Measurements from ENCODE around the gene PHAF1. TPM values are rescaled to one million over a fixed set of nuclear protein-coding genes. Genes with fewer than 3 reads are reported as not detected.

The PHAF1 gene
- total RNA-seq, 1 experiment from 2014 or later = 15.7 TPM

DNA sequence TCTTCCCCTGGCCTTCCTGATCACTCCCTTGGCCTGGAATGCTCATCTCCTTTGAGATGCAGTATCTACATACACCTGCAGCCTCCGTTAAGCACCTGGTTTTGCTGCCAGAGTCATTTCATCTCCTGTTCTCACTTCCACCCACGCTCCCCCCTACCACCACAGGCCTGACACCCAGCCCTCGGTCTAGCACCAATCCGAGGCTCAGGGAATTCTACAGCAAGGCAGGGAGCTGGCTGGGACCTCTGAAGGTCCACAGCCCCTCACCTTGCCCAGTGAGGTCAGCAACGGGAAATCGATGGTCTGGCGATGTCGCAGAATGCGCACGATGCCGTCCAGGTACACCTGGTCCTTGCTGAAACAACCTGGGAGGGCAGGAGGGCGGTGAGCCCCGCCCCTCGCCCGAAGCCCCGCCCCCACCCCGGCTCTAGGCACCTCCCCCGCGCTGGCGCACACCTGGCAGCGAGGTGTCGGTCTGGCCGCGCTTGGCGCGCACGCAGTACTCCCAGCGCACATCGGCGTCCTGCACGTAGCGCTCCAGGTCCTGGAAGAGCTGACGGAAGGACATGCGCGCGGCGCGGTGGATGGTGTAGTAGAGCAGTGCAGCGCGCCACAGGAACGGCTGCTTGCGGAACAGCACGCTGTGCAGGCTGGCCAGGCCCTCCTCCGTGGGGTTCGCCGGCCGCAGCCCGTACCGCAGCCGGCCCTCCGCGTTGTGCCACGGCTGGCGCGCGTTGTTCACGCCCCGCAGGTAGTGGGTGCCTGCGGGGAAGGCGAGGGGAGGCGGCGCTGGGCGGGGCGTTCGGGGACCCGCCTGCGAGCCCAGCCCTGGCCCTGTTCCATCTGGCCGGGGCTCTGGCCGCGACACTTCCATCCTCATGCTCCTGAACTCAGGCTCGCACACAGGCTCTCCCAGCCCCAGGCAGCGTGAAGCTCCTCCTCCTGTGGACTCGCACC, 68.3 kb downstream of the PHAF1 start:
- H3K27ac ChIP-seq (ENCODE audit: low read length) = no peak overlapping the region
- H3K4me1 ChIP-seq (ENCODE audit: control insufficient read depth, insufficient read depth, low read length) = peaks cover 11% of the 10 kb centered on the region; the same call in 1 of the 2 replicates
- H3K27me3 ChIP-seq (ENCODE audit: control insufficient read depth, insufficient read depth, low read length) = no peaks in the 10 kb centered on the region
- no TSS peak for BruUV-seq (replicated peaks)
- DNase-seq (ENCODE audit: low read depth, low spot score) (no peak), ATAC-seq (peak; percentile 55)
- no peaks in the 10 kb centered on the region for H3K9me3 ChIP-seq (ENCODE audit: control insufficient read depth, insufficient read depth, low read depth, low read length)
- ChIA-PET POLR2A (no interaction called here), CTCF (no interaction called here)
- in situ Hi-C loops (cut with HindIII; ENCODE audit: low pct_unique_long_range_greater_than_20kb, low sequenced_read_pairs) = no loop called here
- H3K36me3 ChIP-seq (ENCODE audit: control insufficient read depth, insufficient read depth, low read length) = peaks cover under 1% of the 10 kb centered on the region; the same call in 1 of the 2 replicates
- peak overlapping the region; percentile 38 to 48 for H3K4me3 ChIP-seq (ENCODE audit: low read depth in 2 of 2, low read length in 2 of 2)
- TF ChIP-seq SIN3A (IDR thresholded peaks at IDR 0.05; ENCODE audit: borderline replicate concordance, insufficient read depth, low read depth, low read length) (no peak), TCF7L2 (IDR thresholded peaks at IDR 0.05; ENCODE audit: low read depth, low read length) (no peak), POLR2AphosphoS5 (IDR thresholded peaks at IDR 0.05; ENCODE audit: low read depth, low read length) (peak; percentile 22; the same call in 1 of the 2 replicates)
- TF ChIP-seq, protein P1, sequence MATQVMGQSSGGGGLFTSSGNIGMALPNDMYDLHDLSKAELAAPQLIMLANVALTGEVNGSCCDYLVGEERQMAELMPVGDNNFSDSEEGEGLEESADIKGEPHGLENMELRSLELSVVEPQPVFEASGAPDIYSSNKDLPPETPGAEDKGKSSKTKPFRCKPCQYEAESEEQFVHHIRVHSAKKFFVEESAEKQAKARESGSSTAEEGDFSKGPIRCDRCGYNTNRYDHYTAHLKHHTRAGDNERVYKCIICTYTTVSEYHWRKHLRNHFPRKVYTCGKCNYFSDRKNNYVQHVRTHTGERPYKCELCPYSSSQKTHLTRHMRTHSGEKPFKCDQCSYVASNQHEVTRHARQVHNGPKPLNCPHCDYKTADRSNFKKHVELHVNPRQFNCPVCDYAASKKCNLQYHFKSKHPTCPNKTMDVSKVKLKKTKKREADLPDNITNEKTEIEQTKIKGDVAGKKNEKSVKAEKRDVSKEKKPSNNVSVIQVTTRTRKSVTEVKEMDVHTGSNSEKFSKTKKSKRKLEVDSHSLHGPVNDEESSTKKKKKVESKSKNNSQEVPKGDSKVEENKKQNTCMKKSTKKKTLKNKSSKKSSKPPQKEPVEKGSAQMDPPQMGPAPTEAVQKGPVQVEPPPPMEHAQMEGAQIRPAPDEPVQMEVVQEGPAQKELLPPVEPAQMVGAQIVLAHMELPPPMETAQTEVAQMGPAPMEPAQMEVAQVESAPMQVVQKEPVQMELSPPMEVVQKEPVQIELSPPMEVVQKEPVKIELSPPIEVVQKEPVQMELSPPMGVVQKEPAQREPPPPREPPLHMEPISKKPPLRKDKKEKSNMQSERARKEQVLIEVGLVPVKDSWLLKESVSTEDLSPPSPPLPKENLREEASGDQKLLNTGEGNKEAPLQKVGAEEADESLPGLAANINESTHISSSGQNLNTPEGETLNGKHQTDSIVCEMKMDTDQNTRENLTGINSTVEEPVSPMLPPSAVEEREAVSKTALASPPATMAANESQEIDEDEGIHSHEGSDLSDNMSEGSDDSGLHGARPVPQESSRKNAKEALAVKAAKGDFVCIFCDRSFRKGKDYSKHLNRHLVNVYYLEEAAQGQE (IDR thresholded peaks at IDR 0.05; ENCODE audit: insufficient read depth in 1 of 2, low read depth in 2 of 2, low read length in 1 of 2) = peak in 1 of 2 experiments; percentile 10; a peak in 1 of 4 replicates
- TF ChIP-seq, protein P2, sequence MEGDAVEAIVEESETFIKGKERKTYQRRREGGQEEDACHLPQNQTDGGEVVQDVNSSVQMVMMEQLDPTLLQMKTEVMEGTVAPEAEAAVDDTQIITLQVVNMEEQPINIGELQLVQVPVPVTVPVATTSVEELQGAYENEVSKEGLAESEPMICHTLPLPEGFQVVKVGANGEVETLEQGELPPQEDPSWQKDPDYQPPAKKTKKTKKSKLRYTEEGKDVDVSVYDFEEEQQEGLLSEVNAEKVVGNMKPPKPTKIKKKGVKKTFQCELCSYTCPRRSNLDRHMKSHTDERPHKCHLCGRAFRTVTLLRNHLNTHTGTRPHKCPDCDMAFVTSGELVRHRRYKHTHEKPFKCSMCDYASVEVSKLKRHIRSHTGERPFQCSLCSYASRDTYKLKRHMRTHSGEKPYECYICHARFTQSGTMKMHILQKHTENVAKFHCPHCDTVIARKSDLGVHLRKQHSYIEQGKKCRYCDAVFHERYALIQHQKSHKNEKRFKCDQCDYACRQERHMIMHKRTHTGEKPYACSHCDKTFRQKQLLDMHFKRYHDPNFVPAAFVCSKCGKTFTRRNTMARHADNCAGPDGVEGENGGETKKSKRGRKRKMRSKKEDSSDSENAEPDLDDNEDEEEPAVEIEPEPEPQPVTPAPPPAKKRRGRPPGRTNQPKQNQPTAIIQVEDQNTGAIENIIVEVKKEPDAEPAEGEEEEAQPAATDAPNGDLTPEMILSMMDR (IDR thresholded peaks at IDR 0.05) = no peak
- intact Hi-C loops (cut with micrococcal nuclease; ENCODE audit: unreplicated experiment) = no loop called here

GRCh38 chr16:67179421-67180080, 69.8 kb downstream of the PHAF1 start:
- in situ Hi-C loops (cut with HindIII; ENCODE audit: low pct_unique_long_range_greater_than_20kb, low sequenced_read_pairs) = no loop called here
- ChIA-PET CTCF (no interaction called here), POLR2A (no interaction called here)
- ATAC-seq = no peak
- intact Hi-C loops (cut with micrococcal nuclease; ENCODE audit: unreplicated experiment) = loop anchor here (10.0 kb wide), 1 partner anchor 225 kb away; no protein-coding TSS in a partner anchor
- no peaks in the 10 kb centered on the region for H3K9me3 ChIP-seq (ENCODE audit: control insufficient read depth, insufficient read depth, low read depth, low read length)
- peaks cover 8% of the 10 kb centered on the region; the same call in 1 of the 2 replicates for H3K4me1 ChIP-seq (ENCODE audit: control insufficient read depth, insufficient read depth, low read length)
- no peak for DNase-seq (ENCODE audit: low read depth, low spot score)
- H3K27me3 ChIP-seq (ENCODE audit: control insufficient read depth, insufficient read depth, low read length) = no peaks in the 10 kb centered on the region
- TF ChIP-seq, protein P2 (IDR thresholded peaks at IDR 0.05) = peak; percentile 65
- TF ChIP-seq, protein P1 (IDR thresholded peaks at IDR 0.05; ENCODE audit: insufficient read depth in 1 of 2, low read depth in 2 of 2, low read length in 1 of 2) = no peak
- TF ChIP-seq SIN3A (IDR thresholded peaks at IDR 0.05; ENCODE audit: borderline replicate concordance, insufficient read depth, low read depth, low read length) (no peak), TCF7L2 (IDR thresholded peaks at IDR 0.05; ENCODE audit: low read depth, low read length) (no peak), POLR2AphosphoS5 (IDR thresholded peaks at IDR 0.05; ENCODE audit: low read depth, low read length) (no peak)
- BruUV-seq (replicated peaks) = no TSS peak
- no peak overlapping the region for H3K4me3 ChIP-seq (ENCODE audit: low read depth in 2 of 2, low read length in 2 of 2)
- no peak overlapping the region for H3K27ac ChIP-seq (ENCODE audit: low read length)
- peaks cover 4% of the 10 kb centered on the region; the same call in 1 of the 2 replicates for H3K36me3 ChIP-seq (ENCODE audit: control insufficient read depth, insufficient read depth, low read length)

All from Panc1 (cell line).